DOHH2 (cell line): Measurements from ENCODE around the gene USP48.

Source experiments
- EZH2phosphoT487 ChIP-seq: fragments of 200-600 bp; sonication (generic); IDR thresholded peaks from 2 replicates; pipeline ENCODE4 v1.6.1; 2017; ENCODE audit warnings: borderline replicate concordance, mild to moderate bottlenecking, antibody characterized with exemption, low read length, moderate library complexity, mixed read lengths
- TF ChIP-seq, protein P1 (sequence below): fragments of 200-600 bp; sonication (generic); IDR thresholded peaks from one replicate; pipeline ENCODE4 v1.5.1; 2014; ENCODE audit warnings: antibody characterized with exemption, mild to moderate bottlenecking, low read depth, low read length; ENCODE audit not compliant: poor library complexity, severe bottlenecking

DNA sequence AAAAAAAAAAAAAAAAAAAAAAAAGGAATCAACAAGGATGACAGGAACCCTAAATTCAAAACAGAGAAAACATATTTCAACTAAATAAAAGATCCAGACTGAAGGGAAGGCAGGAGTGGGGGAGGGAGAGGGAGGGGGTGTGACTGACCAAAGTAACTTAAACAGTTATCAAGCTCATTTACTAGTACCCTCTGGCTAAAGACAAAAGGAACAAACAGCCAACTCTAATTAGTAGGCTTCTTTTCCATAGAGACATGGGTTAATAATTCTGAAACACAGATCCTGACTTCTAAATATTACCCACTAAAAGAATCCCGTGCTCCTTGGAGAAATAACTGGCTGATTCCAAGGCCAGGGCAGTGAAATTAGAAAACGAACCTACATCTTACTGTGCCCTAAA, 23.8 kb downstream of the USP48 start:
- TF ChIP-seq, protein P1, sequence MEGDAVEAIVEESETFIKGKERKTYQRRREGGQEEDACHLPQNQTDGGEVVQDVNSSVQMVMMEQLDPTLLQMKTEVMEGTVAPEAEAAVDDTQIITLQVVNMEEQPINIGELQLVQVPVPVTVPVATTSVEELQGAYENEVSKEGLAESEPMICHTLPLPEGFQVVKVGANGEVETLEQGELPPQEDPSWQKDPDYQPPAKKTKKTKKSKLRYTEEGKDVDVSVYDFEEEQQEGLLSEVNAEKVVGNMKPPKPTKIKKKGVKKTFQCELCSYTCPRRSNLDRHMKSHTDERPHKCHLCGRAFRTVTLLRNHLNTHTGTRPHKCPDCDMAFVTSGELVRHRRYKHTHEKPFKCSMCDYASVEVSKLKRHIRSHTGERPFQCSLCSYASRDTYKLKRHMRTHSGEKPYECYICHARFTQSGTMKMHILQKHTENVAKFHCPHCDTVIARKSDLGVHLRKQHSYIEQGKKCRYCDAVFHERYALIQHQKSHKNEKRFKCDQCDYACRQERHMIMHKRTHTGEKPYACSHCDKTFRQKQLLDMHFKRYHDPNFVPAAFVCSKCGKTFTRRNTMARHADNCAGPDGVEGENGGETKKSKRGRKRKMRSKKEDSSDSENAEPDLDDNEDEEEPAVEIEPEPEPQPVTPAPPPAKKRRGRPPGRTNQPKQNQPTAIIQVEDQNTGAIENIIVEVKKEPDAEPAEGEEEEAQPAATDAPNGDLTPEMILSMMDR: no peak
- no peak for TF ChIP-seq EZH2phosphoT487
